HG03139 (cell line): ENCODE results near the gene NCSTN.

Experiments used
- ATAC-seq: cut with Tn5 transposase; IDR thresholded peaks from one replicate; pipeline ENCODE4 v1.9.1; 2021; ENCODE audit not compliant: unreplicated experiment

The NCSTN gene

GRCh38 chr1:160404094-160404493 is 60.9 kb downstream of the NCSTN start:
- ATAC-seq, result no peak

GRCh38 chr1:160405331-160405877 is 62.2 kb downstream of the NCSTN start:
- no peak for ATAC-seq

- no peak for ATAC-seq
These were observed 63.2 kb downstream of the NCSTN start for GRCh38 chr1:160406131-160406968.

GRCh38 chr1:160407839-160408801 is 64.9 kb downstream of the NCSTN start:
- ATAC-seq, result no peak
